DMS153 treated with DMSO at 0.1 percent for 48 hours (cell line): ENCODE results near the gene VIT.

Experiments
- DNase-seq: peaks from one replicate; lab custom pipeline; 2025; ENCODE audit not compliant: unreplicated experiment; lab: John Stamatoyannopoulos, UW

VIT gene

DNA sequence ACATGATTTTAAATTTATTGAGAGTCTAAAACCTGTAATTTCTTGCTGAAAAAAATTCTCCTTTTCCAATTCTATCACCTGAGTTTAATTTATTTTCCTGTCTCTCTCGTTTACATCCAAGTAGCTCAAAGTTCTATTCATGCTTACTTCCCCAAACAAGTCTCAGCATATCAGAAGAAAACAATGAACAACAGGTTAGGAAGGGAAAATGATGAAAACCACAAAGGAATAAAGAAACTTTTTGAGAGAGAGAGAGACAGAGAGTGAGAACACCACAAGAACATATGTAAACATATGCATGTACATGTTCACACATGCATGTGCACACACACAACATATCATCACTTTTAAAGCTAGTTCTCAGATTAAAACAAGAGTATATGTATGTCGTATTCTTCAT, 157.7 kb downstream of the VIT start:
- DNase-seq: no peak

DNA sequence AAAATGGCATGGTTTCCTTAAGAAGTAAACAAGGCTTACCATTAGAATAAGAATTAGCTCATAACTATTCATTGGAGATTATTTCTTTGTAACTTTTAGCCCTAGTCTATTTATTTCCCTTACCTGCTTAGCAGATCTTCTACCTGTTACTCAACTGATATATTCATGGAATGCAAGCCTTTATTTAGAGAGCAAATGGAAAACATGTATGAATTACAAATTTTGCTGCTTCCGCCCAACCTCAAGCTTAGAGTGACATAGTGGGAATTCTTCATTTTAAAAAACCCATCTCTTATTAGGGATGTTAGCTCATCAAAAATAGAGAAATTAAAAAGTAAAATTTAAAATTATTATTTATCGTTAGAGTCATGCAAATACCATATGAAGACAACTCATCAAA, 158.9 kb downstream of the VIT start:
- no peak for DNase-seq

DNA sequence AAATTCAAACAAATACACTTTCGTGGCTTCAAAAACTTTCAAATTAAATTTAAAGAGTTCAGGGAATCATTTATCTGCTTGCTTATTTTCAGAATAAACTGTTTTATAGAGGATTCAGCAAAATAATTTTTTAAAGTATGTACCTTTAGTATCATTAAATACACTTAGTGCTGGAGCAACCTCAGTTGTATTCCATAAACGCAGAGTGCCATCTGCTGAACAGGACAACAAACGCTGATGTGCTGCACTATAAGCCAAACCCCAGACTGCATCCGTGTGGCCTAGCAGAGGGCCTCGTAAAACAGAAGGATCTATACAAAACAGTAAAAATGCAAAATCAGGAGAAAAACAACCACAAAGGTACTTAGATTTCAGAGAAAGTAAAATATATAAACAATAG, 161.2 kb downstream of the VIT start:
- no peak for DNase-seq

- no peak for DNase-seq
Observed at GRCh38 chr2:36858551-36859365, 162.3 kb downstream of the VIT start.

DNA sequence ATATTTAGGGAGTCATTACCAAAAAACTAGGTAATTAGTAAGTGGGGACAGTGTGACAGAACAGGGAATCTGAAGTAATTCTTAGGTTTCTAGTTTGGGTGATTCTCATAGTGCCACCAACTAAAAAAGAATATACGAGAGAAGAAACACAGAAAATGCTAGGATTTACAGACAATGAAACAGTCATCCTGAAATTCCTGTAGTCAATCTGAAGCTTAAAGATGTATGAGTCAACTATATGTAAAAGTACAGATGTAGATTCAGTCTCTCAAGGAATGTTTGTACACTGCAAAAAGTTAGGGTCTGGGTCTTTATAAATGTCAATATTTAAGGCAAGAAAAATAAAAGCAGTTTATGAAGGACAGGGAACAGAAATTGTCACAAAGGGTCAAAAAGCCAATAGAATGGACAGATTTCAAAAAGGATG, 162.9 kb downstream of the VIT start:
- no peak for DNase-seq

DNA sequence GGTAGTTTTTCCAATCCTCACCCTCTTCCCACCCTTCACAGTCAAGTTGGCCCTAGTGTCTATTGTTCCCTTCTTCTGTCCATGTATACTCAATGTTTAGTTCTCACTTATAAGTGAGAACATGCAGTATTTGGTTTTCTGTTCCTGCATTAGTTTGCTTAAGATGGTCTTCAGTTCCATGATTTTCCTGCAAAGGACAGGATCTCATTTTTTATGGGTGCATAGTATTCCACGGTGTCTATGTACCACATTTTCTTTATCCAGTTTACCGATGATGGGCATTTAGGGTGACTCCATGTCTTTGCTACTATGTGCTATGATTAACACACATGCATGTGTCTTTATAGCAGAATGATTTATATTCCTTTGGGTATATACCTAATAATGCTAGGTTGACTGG, 165.4 kb downstream of the VIT start:
- no peak for DNase-seq
